ENCODE results near the gene BRD4.

BRD4 gene

GRCh38 chr19:15316498-15316897 lies 15.8 kb downstream of the BRD4 start:
- Histone ChIP-seq H3K27me3 (ENCODE audit: control insufficient read depth, insufficient read depth, low read length, poor library complexity, severe bottlenecking) (no peaks in the 10 kb centered on the region), H3K36me3 (ENCODE audit: control insufficient read depth, insufficient read depth, low read length) (no peaks in the 10 kb centered on the region), H3K27ac (ENCODE audit: insufficient read depth, low read depth, low read length, poor library complexity, severe bottlenecking) (no peak overlapping the region), H3K4me1 (ENCODE audit: control insufficient read depth, insufficient read depth, low read length) (no peaks in the 10 kb centered on the region), H3K4me3 (ENCODE audit: insufficient read depth, low read depth, low read length) (no peak overlapping the region), H3K9me3 (ENCODE audit: control insufficient read depth, low read length) (no peaks in the 10 kb centered on the region)
- WGBS, 2 experiments = 94 to 97% methylated on average over 2 of the region's 2 CpGs

- WGBS, 2 experiments = 95 to 96% methylated on average over 6 of the region's 6 CpGs
- Histone ChIP-seq H3K4me3 (ENCODE audit: insufficient read depth, low read depth, low read length) (no peak overlapping the region), H3K4me1 (ENCODE audit: control insufficient read depth, insufficient read depth, low read length) (no peaks in the 10 kb centered on the region), H3K9me3 (ENCODE audit: control insufficient read depth, low read length) (no peaks in the 10 kb centered on the region), H3K27me3 (ENCODE audit: control insufficient read depth, insufficient read depth, low read length, poor library complexity, severe bottlenecking) (no peaks in the 10 kb centered on the region), H3K27ac (ENCODE audit: insufficient read depth, low read depth, low read length, poor library complexity, severe bottlenecking) (no peak overlapping the region), H3K36me3 (ENCODE audit: control insufficient read depth, insufficient read depth, low read length) (no peaks in the 10 kb centered on the region)
These were observed 17.2 kb downstream of the BRD4 start for GRCh38 chr19:15315101-15315500.

- Histone ChIP-seq H3K9me3 (ENCODE audit: control insufficient read depth, low read length) (no peaks in the 10 kb centered on the region), H3K36me3 (ENCODE audit: control insufficient read depth, insufficient read depth, low read length) (no peaks in the 10 kb centered on the region), H3K27ac (ENCODE audit: insufficient read depth, low read depth, low read length, poor library complexity, severe bottlenecking) (no peak overlapping the region), H3K4me3 (ENCODE audit: insufficient read depth, low read depth, low read length) (no peak overlapping the region), H3K27me3 (ENCODE audit: control insufficient read depth, insufficient read depth, low read length, poor library complexity, severe bottlenecking) (no peaks in the 10 kb centered on the region), H3K4me1 (ENCODE audit: control insufficient read depth, insufficient read depth, low read length) (no peaks in the 10 kb centered on the region)
- 91 to 98% methylated on average over 7 of the region's 7 CpGs for WGBS, 2 experiments
These were observed 18.6 kb downstream of the BRD4 start for GRCh38 chr19:15313649-15314279.

GRCh38 chr19:15307169-15307568 lies 25.2 kb downstream of the BRD4 start:
- 95 to 98% methylated on average over 2 of the region's 2 CpGs for WGBS, 2 experiments
- H3K27me3 ChIP-seq (ENCODE audit: control insufficient read depth, insufficient read depth, low read length, poor library complexity, severe bottlenecking) = no peaks in the 10 kb centered on the region
- no peaks in the 10 kb centered on the region for H3K9me3 ChIP-seq (ENCODE audit: control insufficient read depth, low read length)
- no peaks in the 10 kb centered on the region for H3K36me3 ChIP-seq (ENCODE audit: control insufficient read depth, insufficient read depth, low read length)
- H3K4me1 ChIP-seq (ENCODE audit: control insufficient read depth, insufficient read depth, low read length) = peaks cover 4% of the 10 kb centered on the region
- no peak overlapping the region for H3K27ac ChIP-seq (ENCODE audit: insufficient read depth, low read depth, low read length, poor library complexity, severe bottlenecking)
- H3K4me3 ChIP-seq (ENCODE audit: insufficient read depth, low read depth, low read length) = no peak overlapping the region

- no peaks in the 10 kb centered on the region for H3K36me3 ChIP-seq (ENCODE audit: control insufficient read depth, insufficient read depth, low read length)
- no peak overlapping the region for H3K27ac ChIP-seq (ENCODE audit: insufficient read depth, low read depth, low read length, poor library complexity, severe bottlenecking)
- no peaks in the 10 kb centered on the region for H3K27me3 ChIP-seq (ENCODE audit: control insufficient read depth, insufficient read depth, low read length, poor library complexity, severe bottlenecking)
- no peaks in the 10 kb centered on the region for H3K9me3 ChIP-seq (ENCODE audit: control insufficient read depth, low read length)
- no peak overlapping the region for H3K4me3 ChIP-seq (ENCODE audit: insufficient read depth, low read depth, low read length)
- H3K4me1 ChIP-seq (ENCODE audit: control insufficient read depth, insufficient read depth, low read length) = peaks cover 4% of the 10 kb centered on the region
- whole genome bisulfite sequencing, 2 experiments = 95 to 96% methylated on average over 3 of the region's 3 CpGs
These were observed 26.6 kb downstream of the BRD4 start for GRCh38 chr19:15305582-15306334.

GRCh38 chr19:15304140-15304705 lies 28.1 kb downstream of the BRD4 start:
- no peaks in the 10 kb centered on the region for H3K27me3 ChIP-seq (ENCODE audit: control insufficient read depth, insufficient read depth, low read length, poor library complexity, severe bottlenecking)

GRCh38 chr19:15303105-15303780 lies 29.1 kb downstream of the BRD4 start:
- Histone ChIP-seq H3K9me3 (ENCODE audit: control insufficient read depth, low read length) (no peaks in the 10 kb centered on the region), H3K4me3 (ENCODE audit: insufficient read depth, low read depth, low read length) (no peak overlapping the region), H3K36me3 (ENCODE audit: control insufficient read depth, insufficient read depth, low read length) (no peaks in the 10 kb centered on the region), H3K27me3 (ENCODE audit: control insufficient read depth, insufficient read depth, low read length, poor library complexity, severe bottlenecking) (no peaks in the 10 kb centered on the region), H3K4me1 (ENCODE audit: control insufficient read depth, insufficient read depth, low read length) (peaks cover 14% of the 10 kb centered on the region), H3K27ac (ENCODE audit: insufficient read depth, low read depth, low read length, poor library complexity, severe bottlenecking) (no peak overlapping the region)
- 98 to 99% methylated on average over 7 of the region's 7 CpGs for WGBS, 2 experiments

More at GRCh38 chr19:15304140-15304705, 28.1 kb downstream of the BRD4 start:
- H3K4me3 ChIP-seq (ENCODE audit: insufficient read depth, low read depth, low read length) = no peak overlapping the region
- no peak overlapping the region for H3K27ac ChIP-seq (ENCODE audit: insufficient read depth, low read depth, low read length, poor library complexity, severe bottlenecking)
- 89 to 90% methylated on average over 10 of the region's 10 CpGs for WGBS, 2 experiments
- peaks cover 6% of the 10 kb centered on the region for H3K4me1 ChIP-seq (ENCODE audit: control insufficient read depth, insufficient read depth, low read length)
- H3K36me3 ChIP-seq (ENCODE audit: control insufficient read depth, insufficient read depth, low read length) = no peaks in the 10 kb centered on the region
- no peaks in the 10 kb centered on the region for H3K9me3 ChIP-seq (ENCODE audit: control insufficient read depth, low read length)

- 87 to 90% methylated on average over 5 of the region's 6 CpGs for WGBS, 2 experiments
- no peaks in the 10 kb centered on the region for H3K9me3 ChIP-seq (ENCODE audit: control insufficient read depth, low read length)
- H3K4me3 ChIP-seq (ENCODE audit: insufficient read depth, low read depth, low read length) = no peak overlapping the region
- H3K36me3 ChIP-seq (ENCODE audit: control insufficient read depth, insufficient read depth, low read length) = no peaks in the 10 kb centered on the region
- no peak overlapping the region for H3K27ac ChIP-seq (ENCODE audit: insufficient read depth, low read depth, low read length, poor library complexity, severe bottlenecking)
- H3K4me1 ChIP-seq (ENCODE audit: control insufficient read depth, insufficient read depth, low read length) = peaks cover 26% of the 10 kb centered on the region
- no peaks in the 10 kb centered on the region for H3K27me3 ChIP-seq (ENCODE audit: control insufficient read depth, insufficient read depth, low read length, poor library complexity, severe bottlenecking)
These were observed 31.7 kb downstream of the BRD4 start for GRCh38 chr19:15300533-15301197.

- H3K27ac ChIP-seq (ENCODE audit: insufficient read depth, low read depth, low read length, poor library complexity, severe bottlenecking) = no peak overlapping the region
- 91 to 93% methylated on average over 12 of the region's 12 CpGs for WGBS, 2 experiments
- peaks cover 26% of the 10 kb centered on the region for H3K4me1 ChIP-seq (ENCODE audit: control insufficient read depth, insufficient read depth, low read length)
These were observed 32.5 kb downstream of the BRD4 start for GRCh38 chr19:15299568-15300409.

More at GRCh38 chr19:15299568-15300409, 32.5 kb downstream of the BRD4 start:
- H3K9me3 ChIP-seq (ENCODE audit: control insufficient read depth, low read length) = no peaks in the 10 kb centered on the region
- H3K4me3 ChIP-seq (ENCODE audit: insufficient read depth, low read depth, low read length) = no peak overlapping the region
- no peaks in the 10 kb centered on the region for H3K36me3 ChIP-seq (ENCODE audit: control insufficient read depth, insufficient read depth, low read length)
- H3K27me3 ChIP-seq (ENCODE audit: control insufficient read depth, insufficient read depth, low read length, poor library complexity, severe bottlenecking) = no peaks in the 10 kb centered on the region
